ENCODE measurements around the gene CABCOCO1.

Gene CABCOCO1

GRCh38 chr10:61633665-61634064, 29.1 kb upstream of the CABCOCO1 start:
- Mint-ChIP-seq H3K9me3 (ENCODE audit: low read depth) (no peaks in the 10 kb centered on the region), H3K4me1 (ENCODE audit: low read depth) (no peaks in the 10 kb centered on the region), H3K27me3 (no peaks in the 10 kb centered on the region), H3K27ac (no peak overlapping the region), H3K36me3 (no peaks in the 10 kb centered on the region), H3K4me3 (no peak overlapping the region)

GRCh38 chr10:61634746-61635145, 28.0 kb upstream of the CABCOCO1 start:
- Mint-ChIP-seq H3K27me3 (peaks cover 2% of the 10 kb centered on the region), H3K4me3 (no peak overlapping the region), H3K36me3 (no peaks in the 10 kb centered on the region), H3K9me3 (ENCODE audit: low read depth) (no peaks in the 10 kb centered on the region), H3K4me1 (ENCODE audit: low read depth) (no peaks in the 10 kb centered on the region), H3K27ac (no peak overlapping the region)

GRCh38 chr10:61635471-61635870, 27.3 kb upstream of the CABCOCO1 start:
- Mint-ChIP-seq H3K27me3 (peaks cover 2% of the 10 kb centered on the region), H3K9me3 (ENCODE audit: low read depth) (no peaks in the 10 kb centered on the region), H3K36me3 (no peaks in the 10 kb centered on the region), H3K4me1 (ENCODE audit: low read depth) (no peaks in the 10 kb centered on the region), H3K27ac (no peak overlapping the region), H3K4me3 (no peak overlapping the region)

- H3K9me3 Mint-ChIP-seq (ENCODE audit: low read depth): no peaks in the 10 kb centered on the region
- no peaks in the 10 kb centered on the region for H3K36me3 Mint-ChIP-seq
- no peaks in the 10 kb centered on the region for H3K4me1 Mint-ChIP-seq (ENCODE audit: low read depth)
- no peak overlapping the region for H3K27ac Mint-ChIP-seq
- H3K4me3 Mint-ChIP-seq: no peak overlapping the region
- peaks cover 2% of the 10 kb centered on the region for H3K27me3 Mint-ChIP-seq
Measured at GRCh38 chr10:61635932-61636331, 26.8 kb upstream of the CABCOCO1 start.

- Mint-ChIP-seq H3K36me3 (no peaks in the 10 kb centered on the region), H3K9me3 (ENCODE audit: low read depth) (no peaks in the 10 kb centered on the region)
Measured at GRCh38 chr10:61639952-61640351, 22.8 kb upstream of the CABCOCO1 start.

GRCh38 chr10:61640856-61641255, 21.9 kb upstream of the CABCOCO1 start:
- H3K4me1 Mint-ChIP-seq (ENCODE audit: low read depth): no peaks in the 10 kb centered on the region
- H3K36me3 Mint-ChIP-seq: no peaks in the 10 kb centered on the region
- H3K4me3 Mint-ChIP-seq: no peak overlapping the region
- H3K9me3 Mint-ChIP-seq (ENCODE audit: low read depth): no peaks in the 10 kb centered on the region
- no peak overlapping the region for H3K27ac Mint-ChIP-seq
- H3K27me3 Mint-ChIP-seq: peaks cover 2% of the 10 kb centered on the region

More at GRCh38 chr10:61639952-61640351, 22.8 kb upstream of the CABCOCO1 start:
- no peaks in the 10 kb centered on the region for H3K4me1 Mint-ChIP-seq (ENCODE audit: low read depth)
- no peak overlapping the region for H3K4me3 Mint-ChIP-seq
- H3K27me3 Mint-ChIP-seq: peaks cover 2% of the 10 kb centered on the region
- H3K27ac Mint-ChIP-seq: no peak overlapping the region

- Mint-ChIP-seq H3K4me1 (ENCODE audit: low read depth) (no peaks in the 10 kb centered on the region), H3K27me3 (peaks cover 2% of the 10 kb centered on the region), H3K36me3 (no peaks in the 10 kb centered on the region), H3K27ac (no peak overlapping the region), H3K4me3 (no peak overlapping the region), H3K9me3 (ENCODE audit: low read depth) (no peaks in the 10 kb centered on the region)
Measured at GRCh38 chr10:61642150-61642571, 20.6 kb upstream of the CABCOCO1 start.

GRCh38 chr10:61642676-61643075, 20.1 kb upstream of the CABCOCO1 start:
- H3K9me3 Mint-ChIP-seq (ENCODE audit: low read depth): no peaks in the 10 kb centered on the region
- H3K4me3 Mint-ChIP-seq: no peak overlapping the region
- H3K36me3 Mint-ChIP-seq: no peaks in the 10 kb centered on the region
- no peak overlapping the region for H3K27ac Mint-ChIP-seq
- H3K27me3 Mint-ChIP-seq: peaks cover 2% of the 10 kb centered on the region
- no peaks in the 10 kb centered on the region for H3K4me1 Mint-ChIP-seq (ENCODE audit: low read depth)

GRCh38 chr10:61643316-61643751, 19.4 kb upstream of the CABCOCO1 start:
- no peaks in the 10 kb centered on the region for H3K36me3 Mint-ChIP-seq
- H3K4me3 Mint-ChIP-seq: no peak overlapping the region
- H3K9me3 Mint-ChIP-seq (ENCODE audit: low read depth): no peaks in the 10 kb centered on the region
- peaks cover 4% of the 10 kb centered on the region for H3K27me3 Mint-ChIP-seq
- no peak overlapping the region for H3K27ac Mint-ChIP-seq
- no peaks in the 10 kb centered on the region for H3K4me1 Mint-ChIP-seq (ENCODE audit: low read depth)

- Mint-ChIP-seq H3K36me3 (no peaks in the 10 kb centered on the region), H3K4me1 (ENCODE audit: low read depth) (no peaks in the 10 kb centered on the region), H3K4me3 (no peak overlapping the region), H3K9me3 (ENCODE audit: low read depth) (no peaks in the 10 kb centered on the region), H3K27me3 (peaks cover 4% of the 10 kb centered on the region), H3K27ac (no peak overlapping the region)
Measured at GRCh38 chr10:61653699-61654098, 9.0 kb upstream of the CABCOCO1 start.

- H3K27me3 Mint-ChIP-seq: peaks cover 12% of the 10 kb centered on the region
- H3K36me3 Mint-ChIP-seq: no peaks in the 10 kb centered on the region
- H3K27ac Mint-ChIP-seq: no peak overlapping the region
- no peaks in the 10 kb centered on the region for H3K4me1 Mint-ChIP-seq (ENCODE audit: low read depth)
- H3K9me3 Mint-ChIP-seq (ENCODE audit: low read depth): no peaks in the 10 kb centered on the region
- H3K4me3 Mint-ChIP-seq: no peak overlapping the region
Measured at GRCh38 chr10:61655335-61655851, 7.3 kb upstream of the CABCOCO1 start.

- no peaks in the 10 kb centered on the region for H3K9me3 Mint-ChIP-seq (ENCODE audit: low read depth)
- H3K27ac Mint-ChIP-seq: no peak overlapping the region
- H3K36me3 Mint-ChIP-seq: no peaks in the 10 kb centered on the region
- H3K27me3 Mint-ChIP-seq: peaks cover 35% of the 10 kb centered on the region
- peaks cover 2% of the 10 kb centered on the region for H3K4me1 Mint-ChIP-seq (ENCODE audit: low read depth)
- no peak overlapping the region for H3K4me3 Mint-ChIP-seq
Measured at GRCh38 chr10:61663466-61663865, 737 bp downstream of the CABCOCO1 start.

- no peaks in the 10 kb centered on the region for H3K9me3 Mint-ChIP-seq (ENCODE audit: low read depth)
- no peak overlapping the region for H3K4me3 Mint-ChIP-seq
- H3K36me3 Mint-ChIP-seq: no peaks in the 10 kb centered on the region
- H3K4me1 Mint-ChIP-seq (ENCODE audit: low read depth): peaks cover 2% of the 10 kb centered on the region
- H3K27me3 Mint-ChIP-seq: peaks cover 28% of the 10 kb centered on the region
- H3K27ac Mint-ChIP-seq: no peak overlapping the region
Measured at GRCh38 chr10:61664985-61665384, 2.3 kb downstream of the CABCOCO1 start.

GRCh38 chr10:61669161-61669725, 6.5 kb downstream of the CABCOCO1 start:
- no peaks in the 10 kb centered on the region for H3K9me3 Mint-ChIP-seq (ENCODE audit: low read depth)
- H3K4me1 Mint-ChIP-seq (ENCODE audit: low read depth): no peaks in the 10 kb centered on the region
- no peak overlapping the region for H3K4me3 Mint-ChIP-seq
- H3K27ac Mint-ChIP-seq: no peak overlapping the region
- H3K27me3 Mint-ChIP-seq: peaks cover 15% of the 10 kb centered on the region
- H3K36me3 Mint-ChIP-seq: no peaks in the 10 kb centered on the region

- Mint-ChIP-seq H3K4me1 (ENCODE audit: low read depth) (no peaks in the 10 kb centered on the region), H3K36me3 (no peaks in the 10 kb centered on the region), H3K9me3 (ENCODE audit: low read depth) (no peaks in the 10 kb centered on the region), H3K27me3 (peaks cover 11% of the 10 kb centered on the region), H3K4me3 (no peak overlapping the region), H3K27ac (no peak overlapping the region)
Measured at GRCh38 chr10:61669849-61670248, 7.1 kb downstream of the CABCOCO1 start.

GRCh38 chr10:61673360-61673759, 10.6 kb downstream of the CABCOCO1 start:
- H3K9me3 Mint-ChIP-seq (ENCODE audit: low read depth): no peaks in the 10 kb centered on the region
- H3K27ac Mint-ChIP-seq: no peak overlapping the region
- H3K36me3 Mint-ChIP-seq: no peaks in the 10 kb centered on the region
- H3K4me1 Mint-ChIP-seq (ENCODE audit: low read depth): no peaks in the 10 kb centered on the region
- no peaks in the 10 kb centered on the region for H3K27me3 Mint-ChIP-seq
- no peak overlapping the region for H3K4me3 Mint-ChIP-seq

Data from activated naive CD8-positive, alpha-beta T cell (primary cell).